SK-N-SH (cell line): Measurements from ENCODE around the gene LBX1. TPM values are rescaled to one million over a fixed set of nuclear protein-coding genes. Genes with fewer than 3 reads are reported as not detected.

Experiments
- CTCF ChIA-PET: fragments of 300-600, 350-600 bp; formaldehyde crosslinking; extraction: SDS; loops from one replicate; lab custom pipeline; 2021; lab: Yijun Ruan, JAX
- POLR2A ChIA-PET: fragments of 350-600 bp; sonication (Branson Sonifier 250); formaldehyde crosslinking; extraction: SDS; loops from one replicate; lab custom pipeline; 2020; ENCODE audit warnings: antibody characterized with exemption, inconsistent platforms; lab: Yijun Ruan, JAX
- DNase-seq: peaks from one replicate; pipeline ENCODE4 v3.0.0; 2012
- H2AFZ ChIP-seq: fragments of 200-600 bp; sonication (generic); 2 replicates; pipeline ENCODE4 v1.8.1; 2016; ENCODE audit warnings: antibody characterized with exemption, mild to moderate bottlenecking, low read depth
- H3F3A ChIP-seq: fragments of 200-600 bp; sonication (generic); replicated peaks from 2 replicates; pipeline ENCODE3; 2016; ENCODE audit warnings: antibody characterized with exemption, mild to moderate bottlenecking; ENCODE audit not compliant: insufficient read depth
- H3K27ac ChIP-seq, 2 experiments: fragments of 200-500 bp in 1 of 2; fragments of 200-600 bp in 1 of 2; sonication (Bioruptor generic) in 1 of 2; sonication (generic), shearing (Covaris generic) in 1 of 2; 2 replicates each; pipeline versions ENCODE4 v1.5.1 to v1.6.1; 2014 to 2016; ENCODE audit warnings: low read depth in 2 of 2, inconsistent platforms in 1 of 2, low read length in 1 of 2, mild to moderate bottlenecking in 1 of 2, mixed read lengths in 1 of 2
- H3K27me3 ChIP-seq: fragments of 200-600 bp; sonication (generic), shearing (Covaris generic); 2 replicates; pipeline ENCODE4 v1.6.1; 2016; ENCODE audit warnings: mixed run types; ENCODE audit not compliant: insufficient read depth
- H3K36me3 ChIP-seq, 2 experiments: fragments of 200-500 bp in 1 of 2; fragments of 200-600 bp in 1 of 2; sonication (Bioruptor generic) in 1 of 2; sonication (generic) in 1 of 2; replicated peaks in 1 of 2; 2 replicates each; pipeline versions ENCODE3 to v1.5.1; 2014 to 2016; ENCODE audit warnings: low read length in 1 of 2, mild to moderate bottlenecking in 1 of 2; ENCODE audit not compliant: insufficient read depth in 2 of 2, control insufficient read depth in 1 of 2
- H3K4me1 ChIP-seq, 2 experiments: fragments of 200-500 bp in 1 of 2; fragments of 200-600 bp in 1 of 2; sonication (Bioruptor generic) in 1 of 2; sonication (generic), shearing (Covaris generic) in 1 of 2; 2 replicates each; pipeline versions ENCODE4 v1.5.1 to v1.6.1; 2014 to 2016; ENCODE audit warnings: low read depth in 1 of 2, low read length in 1 of 2, mixed run types in 1 of 2; ENCODE audit not compliant: insufficient read depth in 2 of 2, control insufficient read depth in 1 of 2
- H3K4me2 ChIP-seq: fragments of 200-600 bp; sonication (generic), shearing (Covaris generic); 2 replicates; pipeline ENCODE4 v1.6.1; 2017; ENCODE audit warnings: mixed run types
- H3K4me3 ChIP-seq, 2 experiments: fragments of 200-500 bp in 1 of 2; fragments of 200-600 bp in 1 of 2; sonication (Bioruptor generic) in 1 of 2; sonication (generic), shearing (Covaris generic) in 1 of 2; 2 replicates each; pipeline versions ENCODE4 v1.5.1 to v1.8.1; 2014 to 2016; ENCODE audit warnings: low read depth in 2 of 2, inconsistent platforms in 1 of 2, low read length in 1 of 2, mild to moderate bottlenecking in 1 of 2, mixed read lengths in 1 of 2, moderate library complexity in 1 of 2
- H3K79me2 ChIP-seq: fragments of 200-600 bp; sonication (generic); 2 replicates; pipeline ENCODE4 v1.8.1; 2017; ENCODE audit warnings: mild to moderate bottlenecking; ENCODE audit not compliant: insufficient read depth
- H3K9ac ChIP-seq: fragments of 200-600 bp; sonication (generic); 2 replicates; pipeline ENCODE4 v1.6.1; 2017; ENCODE audit warnings: mixed run types
- H3K9me2 ChIP-seq: fragments of 200-600 bp; sonication (generic); 2 replicates; pipeline ENCODE4 v1.6.1; 2017; ENCODE audit warnings: mixed run types
- H3K9me3 ChIP-seq: fragments of 200-600 bp; sonication (generic); 2 replicates; pipeline ENCODE4 v1.6.1; 2017; ENCODE audit warnings: mixed run types, mild to moderate bottlenecking, moderate library complexity
- H4K20me1 ChIP-seq: fragments of 200-600 bp; sonication (generic); 2 replicates; pipeline ENCODE4 v1.6.1; 2017; ENCODE audit warnings: mild to moderate bottlenecking, mixed run types; ENCODE audit not compliant: insufficient read depth
- CHD2 ChIP-seq: fragments of 150-350 bp; IDR thresholded peaks from 2 replicates; pipeline ENCODE4 v1.6.1; 2018; ENCODE audit warnings: low read length; ENCODE audit not compliant: partially characterized antibody
- ELF1 ChIP-seq: IDR thresholded peaks from 2 replicates; pipeline ENCODE4 v1.4.0; 2012
- EZH2phosphoT487 ChIP-seq: fragments of 200-600 bp; sonication (generic); IDR thresholded peaks from 2 replicates; pipeline ENCODE4 v1.6.1; 2017; ENCODE audit warnings: low read depth, mixed run types, mild to moderate bottlenecking, antibody characterized with exemption, moderate library complexity, borderline replicate concordance
- FOXJ3 ChIP-seq: sonication (generic); formaldehyde crosslinking; IDR thresholded peaks from 2 replicates; pipeline ENCODE4 v1.5.1; 2020; ENCODE audit warnings: mild to moderate bottlenecking, missing genetic modification reagents
- FOXM1 ChIP-seq: IDR thresholded peaks from 2 replicates; pipeline ENCODE4 v1.4.0; 2012; ENCODE audit warnings: low read depth, mild to moderate bottlenecking
- GATA2 ChIP-seq: sonication (generic); formaldehyde crosslinking; IDR thresholded peaks from 2 replicates; pipeline ENCODE4 v1.5.0; 2020; ENCODE audit warnings: mild to moderate bottlenecking, missing genetic modification reagents
- MXI1 ChIP-seq: IDR thresholded peaks from 2 replicates; pipeline ENCODE4 v1.6.1; 2012; ENCODE audit warnings: mild to moderate bottlenecking, low read depth, low read length, improper control_type of control experiment
- POLR2AphosphoS5 ChIP-seq: IDR thresholded peaks from 2 replicates; pipeline ENCODE4 v1.6.1; 2012; ENCODE audit warnings: low read depth, low read length
- REST ChIP-seq: IDR thresholded peaks from 2 replicates; pipeline ENCODE4 v1.6.1; 2012; ENCODE audit warnings: mild to moderate bottlenecking, low read depth, low read length, moderate library complexity
- SIN3A ChIP-seq: IDR thresholded peaks from 2 replicates; pipeline ENCODE4 v1.6.1; 2012; ENCODE audit warnings: low read depth, mild to moderate bottlenecking, low read length, moderate library complexity, borderline replicate concordance
- SMC3 ChIP-seq: IDR thresholded peaks from 2 replicates; pipeline ENCODE4 v1.6.1; 2012; ENCODE audit warnings: low read depth, low read length, improper control_type of control experiment
- TAF1 ChIP-seq: IDR thresholded peaks from 2 replicates; pipeline ENCODE4 v1.6.1; 2012; ENCODE audit warnings: low read depth, mild to moderate bottlenecking, low read length, moderate library complexity, borderline replicate concordance
- TEAD4 ChIP-seq: IDR thresholded peaks from 2 replicates; pipeline ENCODE4 v1.4.0; 2012; ENCODE audit warnings: mild to moderate bottlenecking, borderline replicate concordance; ENCODE audit not compliant: insufficient read depth
- ZBTB33 ChIP-seq: IDR thresholded peaks from 2 replicates; pipeline ENCODE4 v1.4.0; 2012; ENCODE audit warnings: low read depth, borderline replicate concordance
- WGBS: methylation state at CpG from one replicate; pipeline ENCODE4 v1.1.6; 2017; ENCODE audit warnings: low lambda C conversion rate; 5-methylcytosine and 5-hydroxymethylcytosine counted together
- polyA plus RNA-seq, 3 experiments: library from polyadenylated mRNA; depleted of rRNA; stranded (reverse); fragments of >200 nt; gene quantifications; 2 replicates each; pipeline ENCODE4 v1.2.3, GENCODE V29; 2012

Gene LBX1
- polyA plus RNA-seq, 1 of the 3 experiments (the other 2 are of a cell fraction) = not detected

GRCh38 chr10:101230183-101230917, 1.1 kb upstream of the LBX1 start:
- H2AFZ ChIP-seq = no peak overlapping the region
- no peak overlapping the region for H3K9ac ChIP-seq
- H3K27me3 ChIP-seq = peaks cover 93% of the 10 kb centered on the region
- ChIA-PET CTCF (interaction anchor here (1.1 to 8.0 kb wide), 5 partner anchors 10 to 238 kb away, joined by 3 to 128 read pairs (median 4); no protein-coding TSS in a partner anchor), POLR2A (no interaction called here)
- H3K9me3 ChIP-seq = no peaks in the 10 kb centered on the region
- H3F3A ChIP-seq = no peaks in the 10 kb centered on the region
- H3K36me3 ChIP-seq = no peaks in the 10 kb centered on the region
- H3K9me2 ChIP-seq = no peaks in the 10 kb centered on the region
- peak overlapping the region in 1 of 2 experiments; percentile 9; a peak in 1 of 4 replicates for H3K4me3 ChIP-seq
- 53% methylated on average over 4 of the region's 31 CpGs for WGBS
- H3K4me2 ChIP-seq = peak overlapping the region; percentile 60; the same call in 1 of the 2 replicates
- peaks cover 10% of the 10 kb centered on the region; the same call in 1 of the 2 replicates for H4K20me1 ChIP-seq
- H3K27ac ChIP-seq = no peak overlapping the region
- peaks cover 0 to 5% of the 10 kb centered on the region in 2 experiments; a peak in 1 of 4 replicates for H3K4me1 ChIP-seq
- DNase-seq = peak; percentile 88
- peak; percentile 80; the same call in 1 of the 2 replicates for TF ChIP-seq EZH2phosphoT487
- TF ChIP-seq SIN3A = no peak
- H3K79me2 ChIP-seq = no peaks in the 10 kb centered on the region

GRCh38 chr10:101228966-101229265, 347 bp downstream of the LBX1 start:
- no peaks in the 10 kb centered on the region for H3K36me3 ChIP-seq
- H2AFZ ChIP-seq = no peak overlapping the region
- no peak for TF ChIP-seq ZBTB33
- no peak for TF ChIP-seq ELF1
- no peak for TF ChIP-seq POLR2AphosphoS5
- no peak for TF ChIP-seq MXI1
- TF ChIP-seq CHD2 = no peak
- TF ChIP-seq TAF1 = no peak
- no peak for TF ChIP-seq GATA2 (CRISPR knock-in tag)
- TF ChIP-seq SMC3 = no peak
- TF ChIP-seq FOXM1 = no peak
- no peak for TF ChIP-seq TEAD4
- TF ChIP-seq REST = no peak
- TF ChIP-seq FOXJ3 (CRISPR knock-in tag) = no peak
- H3K4me1 ChIP-seq = peaks cover 0 to 8% of the 10 kb centered on the region in 2 experiments; a peak in 1 of 4 replicates
- H3K9me2 ChIP-seq = no peaks in the 10 kb centered on the region
- peaks cover 10% of the 10 kb centered on the region; the same call in 1 of the 2 replicates for H4K20me1 ChIP-seq
- H3F3A ChIP-seq = no peaks in the 10 kb centered on the region
- peak overlapping the region; percentile 60; the same call in 1 of the 2 replicates for H3K4me2 ChIP-seq
- no peak overlapping the region for H3K4me3 ChIP-seq
- 9% methylated on average over 4 of the region's 34 CpGs for WGBS
- H3K9ac ChIP-seq = no peak overlapping the region
- peaks cover 96% of the 10 kb centered on the region for H3K27me3 ChIP-seq
- CTCF ChIA-PET = interaction anchor here (0.9 to 8.0 kb wide), 5 partner anchors 8 to 59 kb away, joined by 3 to 128 read pairs (median 4); no protein-coding TSS in a partner anchor
- POLR2A ChIA-PET = no interaction called here
- H3K27ac ChIP-seq = no peak overlapping the region
- peak; percentile 63 for DNase-seq
- no peaks in the 10 kb centered on the region for H3K9me3 ChIP-seq
- H3K79me2 ChIP-seq = no peaks in the 10 kb centered on the region
